HEK293 (cell line): ENCODE data around the gene SLC6A1.
A peak's percentile ranks its signal among the peaks of the same experiment; 100 is the strongest.

ENCODE experiments used
- CTCF ChIA-PET: fragments of 350-600 bp; formaldehyde crosslinking; extraction: SDS; loops from one replicate; lab custom pipeline; 2021; ENCODE audit warnings: antibody characterized with exemption; lab: Yijun Ruan, JAX
- POLR2A ChIA-PET: fragments of 300-600 bp; formaldehyde crosslinking; extraction: SDS; loops from one replicate; lab custom pipeline; 2020; ENCODE audit warnings: antibody characterized with exemption, inconsistent platforms; lab: Yijun Ruan, JAX
- H3K27ac ChIP-seq: fragments of 200-500 bp; sonication (Bioruptor generic); 2 replicates; pipeline ENCODE4 v1.5.1; 2014; ENCODE audit warnings: low read depth, low read length, control low read depth, inconsistent platforms; ENCODE audit errors: extremely low read depth
- H3K36me3 ChIP-seq, 2 experiments: fragments of 200-500 bp in 1 of 2; sonication (Bioruptor generic) in 1 of 2; 1 replicate in 1 of 2; 2 replicates in 1 of 2; pipeline ENCODE4 v1.5.1; 2014 to 2017; ENCODE audit warnings: inconsistent platforms in 2 of 2, low read length in 2 of 2; ENCODE audit not compliant: control insufficient read depth in 2 of 2, insufficient read depth in 1 of 2
- H3K4me1 ChIP-seq: fragments of 200-500 bp; sonication (Bioruptor generic); 2 replicates; pipeline ENCODE4 v1.5.1; 2014; ENCODE audit warnings: mild to moderate bottlenecking, low read length, inconsistent platforms; ENCODE audit not compliant: control insufficient read depth, insufficient read depth
- H3K4me3 ChIP-seq: 2 replicates; pipeline ENCODE4 v1.5.1; 2011; ENCODE audit warnings: low read depth, mild to moderate bottlenecking, control low read depth, low read length, moderate library complexity
- H3K9me3 ChIP-seq: fragments of 200-500 bp; sonication (Bioruptor generic); 2 replicates; pipeline ENCODE4 v1.5.1; 2014; ENCODE audit warnings: low read depth, low read length, inconsistent platforms; ENCODE audit not compliant: control insufficient read depth, insufficient read depth
- EGR2 ChIP-seq: fragments of 450-650 bp; formaldehyde crosslinking; IDR thresholded peaks from 2 replicates; pipeline ENCODE4 v1.5.1; 2016; ENCODE audit warnings: low read depth, missing biosample characterization, missing genetic modification characterization
- HOXC10 ChIP-seq: sonication (generic); formaldehyde crosslinking; IDR thresholded peaks from 2 replicates; pipeline ENCODE4 v1.8.1; 2023; ENCODE audit warnings: mild to moderate bottlenecking, missing genetic modification reagents
- KLF1 ChIP-seq: fragments of 450-650 bp; formaldehyde crosslinking; IDR thresholded peaks from 2 replicates; pipeline ENCODE4 v1.5.1; 2016; ENCODE audit warnings: missing biosample characterization, missing genetic modification characterization
- KLF17 ChIP-seq: fragments of 450-650 bp; formaldehyde crosslinking; IDR thresholded peaks from 2 replicates; pipeline ENCODE4 v1.5.1; 2016; ENCODE audit warnings: missing biosample characterization, missing genetic modification characterization
- MZF1 ChIP-seq: fragments of 450-650 bp; formaldehyde crosslinking; IDR thresholded peaks from 2 replicates; pipeline ENCODE4 v1.5.1; 2017; ENCODE audit warnings: missing biosample characterization, missing genetic modification characterization, borderline replicate concordance
- ZFHX2 ChIP-seq: fragments of 450-650 bp; formaldehyde crosslinking; conservative IDR thresholded peaks from 2 replicates; pipeline ENCODE4 v1.5.1; 2016; ENCODE audit warnings: missing biosample characterization, missing genetic modification characterization
- ZNF501 ChIP-seq: fragments of 450-650 bp; formaldehyde crosslinking; IDR thresholded peaks from 2 replicates; pipeline ENCODE4 v1.5.1; 2016; ENCODE audit warnings: missing biosample characterization, missing genetic modification characterization
- ZNF580 ChIP-seq: fragments of 450-650 bp; formaldehyde crosslinking; IDR thresholded peaks from 2 replicates; pipeline ENCODE4 v1.5.1; 2016; ENCODE audit warnings: missing biosample characterization, missing genetic modification characterization
- ZNF626 ChIP-seq: fragments of 450-650 bp; sonication (Bioruptor Pico); formaldehyde crosslinking; IDR thresholded peaks from 2 replicates; pipeline ENCODE4 v1.5.1; 2018; ENCODE audit warnings: missing biosample characterization, missing genetic modification characterization, inconsistent platforms
- ZNF660 ChIP-seq: fragments of 450-650 bp; IDR thresholded peaks from 2 replicates; pipeline ENCODE4 v1.5.1; 2018; ENCODE audit warnings: missing biosample characterization, mild to moderate bottlenecking, missing genetic modification characterization
- ZNF704 ChIP-seq: fragments of 450-650 bp; formaldehyde crosslinking; IDR thresholded peaks from 2 replicates; pipeline ENCODE4 v1.5.1; 2016; ENCODE audit warnings: missing biosample characterization, missing genetic modification characterization
- TF ChIP-seq, protein P1 (sequence below): fragments of 450-650 bp; formaldehyde crosslinking; IDR thresholded peaks from 2 replicates; pipeline ENCODE4 v1.5.1; 2017; ENCODE audit warnings: missing biosample characterization, missing genetic modification characterization
- TF ChIP-seq, protein P2 (sequence below): fragments of 450-650 bp; formaldehyde crosslinking; IDR thresholded peaks from 2 replicates; pipeline ENCODE4 v1.5.1; 2016; ENCODE audit warnings: missing biosample characterization, missing genetic modification characterization, low read depth
- TF ChIP-seq, protein P3 (sequence below): fragments of 450-650 bp; formaldehyde crosslinking; IDR thresholded peaks from 2 replicates; pipeline ENCODE4 v1.5.1; 2016; ENCODE audit warnings: missing biosample characterization, missing genetic modification characterization

Gene SLC6A1

DNA sequence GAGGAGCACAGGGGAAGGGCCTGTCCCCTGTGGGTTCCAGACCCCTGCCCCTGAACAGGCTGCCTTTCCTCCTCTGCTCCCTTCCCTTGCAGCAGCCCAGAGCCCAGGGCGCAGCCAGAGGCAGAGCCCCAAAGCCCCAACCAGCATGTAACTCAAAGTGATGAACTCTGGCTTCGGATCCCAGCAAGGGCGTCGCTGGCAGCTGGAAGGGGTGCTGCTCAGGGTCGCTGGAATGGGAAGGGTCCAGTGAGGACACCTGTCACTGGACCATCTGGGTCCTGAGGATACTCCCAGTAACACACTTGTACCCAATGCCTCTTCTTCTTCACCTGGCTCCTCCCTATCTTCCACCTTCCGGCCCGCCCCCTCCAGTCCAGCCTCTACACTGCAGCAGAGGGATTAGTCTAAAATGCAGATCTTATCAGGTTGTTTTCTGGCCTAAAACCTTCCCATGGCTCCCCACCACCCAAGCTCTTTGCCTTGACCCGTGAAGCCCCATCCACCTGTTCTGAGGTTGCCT is 64.0 kb downstream of the SLC6A1 start:
- Histone ChIP-seq H3K4me3 (no peak overlapping the region), H3K27ac (no peak overlapping the region), H3K4me1 (no peaks in the 10 kb centered on the region), H3K9me3 (no peaks in the 10 kb centered on the region), H3K36me3 (no peaks in the 10 kb centered on the region)
- TF ChIP-seq ZNF501 (tag by site-specific recombination), result no peak
- TF ChIP-seq KLF1 (tag by site-specific recombination), result no peak
- no peak for TF ChIP-seq KLF17 (tag by site-specific recombination)
- TF ChIP-seq MZF1 (tag by site-specific recombination), result no peak
- TF ChIP-seq HOXC10 (CRISPR knock-in tag), result no peak
- TF ChIP-seq, protein P1, sequence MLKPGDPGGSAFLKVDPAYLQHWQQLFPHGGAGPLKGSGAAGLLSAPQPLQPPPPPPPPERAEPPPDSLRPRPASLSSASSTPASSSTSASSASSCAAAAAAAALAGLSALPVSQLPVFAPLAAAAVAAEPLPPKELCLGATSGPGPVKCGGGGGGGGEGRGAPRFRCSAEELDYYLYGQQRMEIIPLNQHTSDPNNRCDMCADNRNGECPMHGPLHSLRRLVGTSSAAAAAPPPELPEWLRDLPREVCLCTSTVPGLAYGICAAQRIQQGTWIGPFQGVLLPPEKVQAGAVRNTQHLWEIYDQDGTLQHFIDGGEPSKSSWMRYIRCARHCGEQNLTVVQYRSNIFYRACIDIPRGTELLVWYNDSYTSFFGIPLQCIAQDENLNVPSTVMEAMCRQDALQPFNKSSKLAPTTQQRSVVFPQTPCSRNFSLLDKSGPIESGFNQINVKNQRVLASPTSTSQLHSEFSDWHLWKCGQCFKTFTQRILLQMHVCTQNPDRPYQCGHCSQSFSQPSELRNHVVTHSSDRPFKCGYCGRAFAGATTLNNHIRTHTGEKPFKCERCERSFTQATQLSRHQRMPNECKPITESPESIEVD (tag by site-specific recombination), result no peak
- TF ChIP-seq, protein P2, sequence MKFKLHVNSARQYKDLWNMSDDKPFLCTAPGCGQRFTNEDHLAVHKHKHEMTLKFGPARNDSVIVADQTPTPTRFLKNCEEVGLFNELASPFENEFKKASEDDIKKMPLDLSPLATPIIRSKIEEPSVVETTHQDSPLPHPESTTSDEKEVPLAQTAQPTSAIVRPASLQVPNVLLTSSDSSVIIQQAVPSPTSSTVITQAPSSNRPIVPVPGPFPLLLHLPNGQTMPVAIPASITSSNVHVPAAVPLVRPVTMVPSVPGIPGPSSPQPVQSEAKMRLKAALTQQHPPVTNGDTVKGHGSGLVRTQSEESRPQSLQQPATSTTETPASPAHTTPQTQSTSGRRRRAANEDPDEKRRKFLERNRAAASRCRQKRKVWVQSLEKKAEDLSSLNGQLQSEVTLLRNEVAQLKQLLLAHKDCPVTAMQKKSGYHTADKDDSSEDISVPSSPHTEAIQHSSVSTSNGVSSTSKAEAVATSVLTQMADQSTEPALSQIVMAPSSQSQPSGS, result no peak
- no peak for TF ChIP-seq ZNF704 (tag by site-specific recombination)
- TF ChIP-seq, protein P3, sequence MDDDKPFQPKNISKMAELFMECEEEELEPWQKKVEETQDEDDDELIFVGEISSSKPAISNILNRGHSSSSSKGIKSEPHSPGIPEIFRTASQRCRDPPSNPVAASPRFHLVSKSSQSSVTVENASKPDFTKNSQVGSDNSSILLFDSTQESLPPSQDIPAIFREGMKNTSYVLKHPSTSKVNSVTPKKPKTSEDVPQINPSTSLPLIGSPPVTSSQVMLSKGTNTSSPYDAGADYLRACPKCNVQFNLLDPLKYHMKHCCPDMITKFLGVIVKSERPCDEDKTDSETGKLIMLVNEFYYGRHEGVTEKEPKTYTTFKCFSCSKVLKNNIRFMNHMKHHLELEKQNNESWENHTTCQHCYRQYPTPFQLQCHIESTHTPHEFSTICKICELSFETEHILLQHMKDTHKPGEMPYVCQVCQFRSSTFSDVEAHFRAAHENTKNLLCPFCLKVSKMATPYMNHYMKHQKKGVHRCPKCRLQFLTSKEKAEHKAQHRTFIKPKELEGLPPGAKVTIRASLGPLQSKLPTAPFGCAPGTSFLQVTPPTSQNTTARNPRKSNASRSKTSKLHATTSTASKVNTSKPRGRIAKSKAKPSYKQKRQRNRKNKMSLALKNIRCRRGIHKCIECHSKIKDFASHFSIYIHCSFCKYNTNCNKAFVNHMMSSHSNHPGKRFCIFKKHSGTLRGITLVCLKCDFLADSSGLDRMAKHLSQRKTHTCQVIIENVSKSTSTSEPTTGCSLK (tag by site-specific recombination), result no peak
- TF ChIP-seq ZNF660 (tag by site-specific recombination), result no peak
- no peak for TF ChIP-seq ZNF580 (tag by site-specific recombination)
- POLR2A ChIA-PET, result no interaction called here
- CTCF ChIA-PET, result no interaction called here

DNA sequence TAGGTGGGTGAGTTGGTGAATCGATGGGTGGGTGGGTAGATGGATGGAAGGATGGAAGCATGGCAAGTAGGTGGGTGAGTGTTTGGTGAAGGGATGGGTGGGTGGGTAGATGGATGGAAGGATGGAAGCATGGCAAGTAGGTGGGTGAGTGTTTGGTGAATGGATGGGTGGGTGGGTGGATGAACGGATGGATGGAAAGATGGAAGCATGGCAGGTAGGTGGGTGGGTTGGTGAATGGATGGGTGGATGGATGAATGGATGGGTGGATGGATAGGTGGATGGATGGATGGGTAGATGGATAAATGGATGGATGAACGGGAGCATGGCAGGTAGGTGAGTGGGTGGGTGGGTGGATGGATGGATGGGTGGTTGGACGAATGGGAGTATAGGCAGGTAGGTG is 65.1 kb downstream of the SLC6A1 start:
- Histone ChIP-seq H3K9me3 (no peaks in the 10 kb centered on the region), H3K36me3 (no peaks in the 10 kb centered on the region)
- TF ChIP-seq ZNF626 (no peak), EGR2 (tag by site-specific recombination) (peak; percentile 93), ZFHX2 (tag by site-specific recombination) (peak; percentile 72)
- TF ChIP-seq, all 188 proteins: peak for 2
- Histone ChIP-seq H3K27ac (no peak overlapping the region), H3K4me3 (no peak overlapping the region), H3K4me1 (no peaks in the 10 kb centered on the region)
- ChIA-PET POLR2A (no interaction called here), CTCF (interaction anchor here (5.1 kb wide), 1 partner anchor 112 kb away, joined by 142 read pairs; no protein-coding TSS in a partner anchor)
